ENCODE measurements around the gene CAPN2.

CAPN2 gene

DNA sequence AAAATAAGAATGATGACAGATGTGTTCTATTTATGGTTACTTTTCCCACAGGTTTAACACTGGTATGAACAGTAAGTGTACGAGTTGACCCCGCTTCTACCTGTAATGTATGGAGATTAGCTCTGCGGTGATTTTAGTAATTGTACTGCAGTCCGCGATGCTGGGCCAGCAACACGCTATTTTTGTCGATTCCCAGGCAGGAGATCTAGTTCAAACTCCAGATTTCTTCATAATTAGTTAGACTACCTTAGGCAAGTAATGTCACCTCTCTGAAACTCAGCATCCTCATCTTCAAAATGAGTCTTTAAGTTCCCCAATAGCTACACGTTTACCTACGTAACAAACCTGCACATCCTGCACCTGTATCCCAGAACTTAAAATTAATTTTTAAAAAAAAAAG is 111.9 kb downstream of the CAPN2 start:
- Histone ChIP-seq H3K27ac (ENCODE audit: low read depth, low read length, severe bottlenecking) (no peak overlapping the region), H3K36me3 (ENCODE audit: control insufficient read depth, insufficient read depth, low read length) (peaks cover 20% of the 10 kb centered on the region), H3K4me1 (ENCODE audit: control insufficient read depth, insufficient read depth, low read length, poor library complexity, severe bottlenecking) (peaks cover 26% of the 10 kb centered on the region), H3K9me3 (ENCODE audit: control insufficient read depth, low read length) (no peaks in the 10 kb centered on the region), H3K4me3 (ENCODE audit: extremely low read depth, insufficient read depth, low read length, poor library complexity, severe bottlenecking) (no peak overlapping the region)
- 94 to 97% methylated on average over 5 to 7 of the region's 9 CpGs for WGBS, 2 experiments (ENCODE audit: insufficient coverage in 2 of 2)

DNA sequence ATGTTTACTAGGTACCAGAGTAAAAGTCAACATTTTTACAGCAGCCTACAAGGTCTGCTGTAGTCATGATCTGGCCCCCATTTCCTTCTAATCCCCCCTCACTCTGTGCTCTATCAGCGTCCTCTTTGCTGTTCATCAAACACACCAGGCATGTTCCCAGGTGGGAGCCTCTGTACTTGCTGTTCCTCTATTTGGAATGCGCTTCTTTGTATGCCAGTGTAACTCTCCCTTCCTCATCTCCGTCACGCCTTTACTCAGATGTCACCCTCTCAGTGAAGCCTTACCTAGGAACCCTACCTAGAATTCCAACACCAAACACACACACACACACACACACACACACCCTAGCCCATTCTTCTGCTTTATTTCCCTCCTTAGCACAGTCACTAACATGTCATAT is 112.4 kb downstream of the CAPN2 start:
- H3K4me1 ChIP-seq (ENCODE audit: control insufficient read depth, insufficient read depth, low read length, poor library complexity, severe bottlenecking): peaks cover 26% of the 10 kb centered on the region
- no peak overlapping the region for H3K27ac ChIP-seq (ENCODE audit: low read depth, low read length, severe bottlenecking)
- H3K9me3 ChIP-seq (ENCODE audit: control insufficient read depth, low read length): no peaks in the 10 kb centered on the region
- H3K36me3 ChIP-seq (ENCODE audit: control insufficient read depth, insufficient read depth, low read length): peaks cover 16% of the 10 kb centered on the region
- WGBS, 2 experiments (ENCODE audit: insufficient coverage in 2 of 2): 95 to 96% methylated on average over 3 to 4 of the region's 4 CpGs
- no peak overlapping the region for H3K4me3 ChIP-seq (ENCODE audit: extremely low read depth, insufficient read depth, low read length, poor library complexity, severe bottlenecking)

Measured in mesodermal cell (in vitro differentiated cells).